AG04449 (cell line): Measurements from ENCODE around the gene GCNA.
"Not testable (repeated sequence)": the region's sequence is repeated elsewhere in the genome, so short reads cannot be mapped to it uniquely, and the experiment has no call there.

Experiments
- CTCF ChIA-PET: fragments of 350-600 bp; formaldehyde crosslinking; extraction: SDS; loops from one replicate; lab custom pipeline; 2021; ENCODE audit warnings: antibody characterized with exemption; lab: Yijun Ruan, JAX
- POLR2A ChIA-PET: fragments of 400-600, 350-600 bp; formaldehyde crosslinking; extraction: SDS; loops from one replicate; lab custom pipeline; 2020; ENCODE audit warnings: antibody characterized with exemption, inconsistent platforms; lab: Yijun Ruan, JAX
- DNase-seq: peaks from one replicate; pipeline ENCODE4 v3.0.0-alpha.2; 2010; ENCODE audit warnings: low read depth, low spot score
- H3K4me3 ChIP-seq: 2 replicates; pipeline ENCODE4 v1.5.1; 2011; ENCODE audit warnings: low read depth, mild to moderate bottlenecking, control low read depth, low read length
- TF ChIP-seq, protein P1 (sequence below): IDR thresholded peaks from one replicate; pipeline ENCODE4 v1.5.1; 2011; ENCODE audit warnings: mild to moderate bottlenecking, moderate library complexity, low read length, control low read depth, inconsistent platforms; ENCODE audit not compliant: insufficient read depth; ENCODE audit errors: missing control alignments

Gene GCNA

DNA sequence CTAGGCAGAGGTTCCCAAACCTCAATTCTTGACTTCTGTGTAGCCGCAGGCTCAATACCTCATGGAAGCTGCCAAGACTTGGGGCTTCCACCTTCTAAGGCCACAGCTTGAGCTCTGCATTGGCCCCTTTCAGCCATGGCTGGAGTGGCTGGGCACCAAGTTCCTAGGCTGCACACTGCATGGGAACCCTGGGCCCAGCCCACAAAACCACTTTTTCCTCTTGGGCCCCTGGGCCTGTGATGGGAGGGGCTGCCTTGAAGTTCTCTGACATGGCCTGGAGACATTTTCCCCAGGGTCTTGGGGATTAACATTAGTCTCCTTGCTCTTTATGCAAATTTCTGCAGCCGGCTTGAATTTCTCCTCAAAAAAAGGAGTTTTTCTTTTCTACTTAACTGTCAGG lies 75.1 kb downstream of the GCNA start:
- CTCF ChIA-PET, result no interaction called here
- POLR2A ChIA-PET, result no interaction called here
- TF ChIP-seq, protein P1, sequence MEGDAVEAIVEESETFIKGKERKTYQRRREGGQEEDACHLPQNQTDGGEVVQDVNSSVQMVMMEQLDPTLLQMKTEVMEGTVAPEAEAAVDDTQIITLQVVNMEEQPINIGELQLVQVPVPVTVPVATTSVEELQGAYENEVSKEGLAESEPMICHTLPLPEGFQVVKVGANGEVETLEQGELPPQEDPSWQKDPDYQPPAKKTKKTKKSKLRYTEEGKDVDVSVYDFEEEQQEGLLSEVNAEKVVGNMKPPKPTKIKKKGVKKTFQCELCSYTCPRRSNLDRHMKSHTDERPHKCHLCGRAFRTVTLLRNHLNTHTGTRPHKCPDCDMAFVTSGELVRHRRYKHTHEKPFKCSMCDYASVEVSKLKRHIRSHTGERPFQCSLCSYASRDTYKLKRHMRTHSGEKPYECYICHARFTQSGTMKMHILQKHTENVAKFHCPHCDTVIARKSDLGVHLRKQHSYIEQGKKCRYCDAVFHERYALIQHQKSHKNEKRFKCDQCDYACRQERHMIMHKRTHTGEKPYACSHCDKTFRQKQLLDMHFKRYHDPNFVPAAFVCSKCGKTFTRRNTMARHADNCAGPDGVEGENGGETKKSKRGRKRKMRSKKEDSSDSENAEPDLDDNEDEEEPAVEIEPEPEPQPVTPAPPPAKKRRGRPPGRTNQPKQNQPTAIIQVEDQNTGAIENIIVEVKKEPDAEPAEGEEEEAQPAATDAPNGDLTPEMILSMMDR, result no peak
- no peak for DNase-seq
- no peak overlapping the region for H3K4me3 ChIP-seq

DNA sequence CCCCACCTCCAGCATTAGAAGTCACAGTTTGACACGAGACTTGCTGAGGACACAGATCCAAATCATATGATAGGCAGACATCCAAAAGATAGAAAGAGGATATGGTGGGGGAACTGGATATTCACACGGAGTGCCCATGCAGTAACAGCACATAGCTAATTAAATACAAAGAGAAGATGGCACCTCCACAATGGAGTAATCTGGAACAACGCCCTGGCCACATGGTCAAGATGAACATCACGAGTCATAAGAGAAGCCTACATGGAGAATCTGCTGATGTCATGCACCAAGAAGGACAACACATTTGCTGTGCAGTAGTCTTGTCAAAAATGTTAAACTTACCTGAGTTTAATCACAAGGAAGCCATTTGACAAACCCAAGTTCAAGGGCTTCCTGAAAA lies 79.0 kb downstream of the GCNA start:
- no peak overlapping the region for H3K4me3 ChIP-seq
- ChIA-PET CTCF (interaction anchor here (0.8 to 1.7 kb wide), 2 partner anchors 11 to 42 kb away, joined by 3 read pairs; no protein-coding TSS in a partner anchor), POLR2A (no interaction called here)
- TF ChIP-seq, protein P1, result no peak
- DNase-seq, result no peak

DNA sequence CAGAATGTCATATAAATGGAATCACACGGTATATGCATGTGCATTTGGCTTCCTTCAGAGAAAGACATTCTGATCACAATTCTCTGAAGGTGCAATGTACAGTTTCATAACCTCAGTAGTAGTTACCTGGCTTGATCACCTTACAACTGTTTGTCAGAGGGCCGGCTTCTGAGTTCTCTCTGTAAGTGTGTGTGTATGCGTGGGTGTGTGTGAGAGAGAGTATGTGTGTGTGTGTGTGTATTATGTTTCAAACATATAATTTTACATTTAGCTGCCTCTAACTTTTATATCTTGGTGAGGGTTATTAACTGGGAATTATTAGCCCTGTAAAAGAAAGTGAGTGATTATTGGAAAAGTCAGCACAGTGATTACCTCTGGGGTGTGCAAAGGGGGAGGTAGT lies 81.1 kb downstream of the GCNA start:
- TF ChIP-seq, protein P1, result no peak
- no peak for DNase-seq
- ChIA-PET POLR2A (no interaction called here), CTCF (no interaction called here)
- H3K4me3 ChIP-seq, result no peak overlapping the region

DNA sequence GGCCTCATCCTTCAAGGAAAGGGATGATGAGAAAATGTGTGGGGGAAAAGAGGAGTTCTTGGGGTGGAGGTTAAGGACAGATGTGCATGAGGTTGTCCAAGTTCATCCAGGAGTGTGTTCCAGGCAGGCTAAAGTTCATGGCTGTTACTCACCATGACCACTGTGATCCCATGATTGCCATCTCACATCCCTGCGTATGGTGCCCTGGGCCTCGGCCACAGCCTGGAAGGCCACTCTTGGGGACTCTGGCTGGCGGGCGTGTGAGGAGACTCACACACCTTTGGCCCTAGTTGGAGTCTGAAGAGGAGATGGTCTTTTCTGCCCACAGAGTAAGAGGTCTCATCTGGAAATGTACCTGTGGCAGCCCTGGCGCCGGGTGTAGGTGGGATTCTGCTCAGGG lies 81.7 kb downstream of the GCNA start:
- TF ChIP-seq, protein P1, result no peak
- no peak for DNase-seq
- H3K4me3 ChIP-seq, result no peak overlapping the region
- ChIA-PET POLR2A (no interaction called here), CTCF (no interaction called here)

DNA sequence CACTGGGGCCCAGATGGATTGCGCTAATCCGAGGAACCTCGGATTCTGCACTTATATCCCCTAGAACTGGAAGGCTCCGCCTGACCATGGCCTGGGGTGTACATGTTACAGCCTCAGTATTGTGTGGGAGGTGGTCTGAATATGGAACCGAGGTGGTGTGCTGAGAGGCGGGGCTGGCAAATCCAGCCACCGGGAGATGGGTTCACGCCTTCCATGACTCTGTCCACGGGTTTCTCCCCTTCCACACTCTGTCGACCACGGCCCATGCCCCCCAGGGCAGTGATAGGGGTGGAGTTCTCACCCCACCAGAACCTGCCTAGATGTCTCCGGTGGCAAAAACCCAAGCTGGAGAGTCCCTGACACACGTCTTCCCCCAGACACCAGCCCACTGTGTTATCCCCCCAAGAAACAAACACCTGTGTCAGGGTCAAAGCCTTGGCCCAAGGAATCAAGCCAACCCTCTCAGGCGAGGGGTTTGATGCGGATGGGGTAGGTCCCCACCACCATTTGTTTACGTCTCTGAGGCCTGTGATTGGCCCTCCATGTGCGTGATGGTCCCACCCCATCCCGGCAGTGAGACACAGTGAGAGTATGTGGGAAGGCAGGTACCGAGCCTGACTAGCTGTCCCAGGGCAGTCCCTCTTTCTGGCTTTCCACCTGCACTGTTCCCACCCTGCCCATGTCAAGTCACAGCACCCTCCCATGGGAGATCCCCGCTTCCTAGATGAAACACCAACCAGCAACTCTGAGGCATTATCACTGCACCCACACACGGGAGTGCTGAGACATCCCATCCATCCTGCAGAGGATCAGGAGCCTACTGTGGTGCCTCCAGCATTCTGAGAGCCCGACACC lies 82.6 kb downstream of the GCNA start:
- ChIA-PET CTCF (no interaction called here), POLR2A (no interaction called here)
- no peak overlapping the region for H3K4me3 ChIP-seq
- DNase-seq, result no peak
- TF ChIP-seq, protein P1, result no peak

DNA sequence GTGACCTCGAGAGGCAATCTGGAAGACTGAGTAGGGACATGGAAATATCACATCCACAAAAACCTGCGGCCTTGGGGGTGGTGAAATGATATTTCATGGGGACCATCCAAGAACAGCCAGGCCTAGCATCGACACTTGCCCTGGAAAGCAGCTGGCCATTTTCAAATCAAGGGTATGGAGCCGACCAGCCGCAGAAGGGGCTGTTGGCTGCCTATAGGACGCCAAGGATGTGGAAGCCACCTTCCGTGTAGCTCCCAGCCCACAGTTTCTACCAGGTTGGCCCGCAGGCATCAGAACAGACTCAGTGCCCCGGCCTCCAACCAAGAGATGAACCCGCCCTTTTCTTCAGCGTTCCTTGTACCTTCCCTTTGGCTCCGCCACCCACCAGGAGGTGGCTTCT lies 83.7 kb downstream of the GCNA start:
- TF ChIP-seq, protein P1, result no peak
- POLR2A ChIA-PET, result no interaction called here
- CTCF ChIA-PET, result no interaction called here
- H3K4me3 ChIP-seq, result no peak overlapping the region
- DNase-seq, result no peak

DNA sequence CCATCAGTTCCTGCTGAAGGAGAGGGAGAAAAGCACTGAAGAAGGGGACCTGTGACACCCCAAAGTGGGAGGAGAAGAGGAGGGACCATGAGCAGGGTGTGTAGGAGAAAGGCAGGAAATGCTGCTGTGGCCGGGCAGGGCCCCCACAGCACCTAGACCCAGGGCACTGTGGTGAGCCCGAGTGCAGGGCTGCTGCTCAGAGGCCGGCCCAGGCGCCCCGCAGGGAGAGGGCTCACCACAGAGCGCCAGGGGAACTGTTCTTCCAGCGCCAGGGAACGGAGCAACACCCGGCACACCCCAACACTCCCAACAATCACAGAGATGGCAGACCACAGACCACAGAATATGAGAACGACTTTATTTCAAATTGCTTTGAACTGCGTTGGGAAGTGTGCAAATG lies 84.4 kb downstream of the GCNA start:
- POLR2A ChIA-PET, result not testable (repeated sequence)

More for the DNA sequence above, 84.4 kb downstream of the GCNA start:
- CTCF ChIA-PET, DNase-seq, H3K4me3 ChIP-seq: not testable (repeated sequence)
